ENCODE data around the gene BAZ1B.

BAZ1B gene

DNA sequence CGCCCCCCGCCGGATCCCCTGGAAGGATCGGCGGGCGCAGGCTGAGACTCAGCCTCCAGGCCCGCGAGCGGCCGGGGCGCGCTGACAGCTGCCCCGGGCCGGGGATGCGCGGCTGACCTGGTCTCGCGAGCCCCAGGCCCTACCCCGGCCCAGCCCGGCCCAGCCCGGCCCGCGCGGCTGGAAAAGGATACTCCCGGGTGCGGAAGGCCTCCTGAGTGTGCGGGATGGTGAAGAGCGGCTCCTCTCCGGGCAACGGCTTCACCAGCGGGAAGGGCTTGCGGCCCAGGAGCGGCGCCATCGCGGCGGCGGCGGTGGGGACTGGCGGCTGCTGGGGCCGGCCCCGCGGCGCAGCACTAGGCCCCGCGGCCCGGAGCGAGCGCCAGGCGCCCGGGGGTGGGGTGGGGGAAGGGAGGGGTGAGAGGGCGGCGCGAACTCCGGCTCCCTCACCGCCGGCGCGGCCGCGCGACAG, 423 bp downstream of the BAZ1B start:
- H3K4me2 ChIP-seq (ENCODE audit: low read depth, low read length, poor library complexity, severe bottlenecking): peak overlapping the region; percentile 93

GRCh38 chr7:73520673-73521635, 1.1 kb downstream of the BAZ1B start:
- Histone ChIP-seq H3K4me3 (ENCODE audit: low read length, poor library complexity, severe bottlenecking) (peak overlapping the region; percentile 84), H3K36me3 (ENCODE audit: insufficient read depth, low read length) (peaks cover 6% of the 10 kb centered on the region; the same call in 1 of the 2 replicates), H3K9me3 (ENCODE audit: insufficient read depth, low read depth, low read length) (no peaks in the 10 kb centered on the region), H2AFZ (ENCODE audit: low read length) (no peak overlapping the region), H3K9me2 (replicated peaks; ENCODE audit: low read depth, low read length) (no peaks in the 10 kb centered on the region), H3K9ac (ENCODE audit: low read depth, low read length, poor library complexity, severe bottlenecking) (peak overlapping the region; percentile 85), H3K79me2 (ENCODE audit: insufficient read depth, low read length) (peaks cover 77% of the 10 kb centered on the region), H3K4me1 (ENCODE audit: insufficient read depth, low read length, poor library complexity, severe bottlenecking) (peaks cover 42% of the 10 kb centered on the region), H4K20me1 (ENCODE audit: insufficient read depth, low read length, poor library complexity, severe bottlenecking) (peaks cover 52% of the 10 kb centered on the region), H3K27me3 (ENCODE audit: insufficient read depth, low read length, poor library complexity, severe bottlenecking) (no peaks in the 10 kb centered on the region), H3F3A (ENCODE audit: low read depth) (peaks cover 7% of the 10 kb centered on the region), H3K4me2 (ENCODE audit: low read depth, low read length, poor library complexity, severe bottlenecking) (peak overlapping the region; percentile 93)
- TF ChIP-seq, protein P1, sequence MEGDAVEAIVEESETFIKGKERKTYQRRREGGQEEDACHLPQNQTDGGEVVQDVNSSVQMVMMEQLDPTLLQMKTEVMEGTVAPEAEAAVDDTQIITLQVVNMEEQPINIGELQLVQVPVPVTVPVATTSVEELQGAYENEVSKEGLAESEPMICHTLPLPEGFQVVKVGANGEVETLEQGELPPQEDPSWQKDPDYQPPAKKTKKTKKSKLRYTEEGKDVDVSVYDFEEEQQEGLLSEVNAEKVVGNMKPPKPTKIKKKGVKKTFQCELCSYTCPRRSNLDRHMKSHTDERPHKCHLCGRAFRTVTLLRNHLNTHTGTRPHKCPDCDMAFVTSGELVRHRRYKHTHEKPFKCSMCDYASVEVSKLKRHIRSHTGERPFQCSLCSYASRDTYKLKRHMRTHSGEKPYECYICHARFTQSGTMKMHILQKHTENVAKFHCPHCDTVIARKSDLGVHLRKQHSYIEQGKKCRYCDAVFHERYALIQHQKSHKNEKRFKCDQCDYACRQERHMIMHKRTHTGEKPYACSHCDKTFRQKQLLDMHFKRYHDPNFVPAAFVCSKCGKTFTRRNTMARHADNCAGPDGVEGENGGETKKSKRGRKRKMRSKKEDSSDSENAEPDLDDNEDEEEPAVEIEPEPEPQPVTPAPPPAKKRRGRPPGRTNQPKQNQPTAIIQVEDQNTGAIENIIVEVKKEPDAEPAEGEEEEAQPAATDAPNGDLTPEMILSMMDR (conservative IDR thresholded peaks at IDR 0.05; ENCODE audit: low read length): no peak
- no peak for TF ChIP-seq EZH2phosphoT487 (IDR thresholded peaks at IDR 0.05; ENCODE audit: borderline replicate concordance)

More for the DNA sequence above, 423 bp downstream of the BAZ1B start:
- 0 out of 2 replicates have a peak overlapping the region, but pooled peaks have one; percentile 72 for H2AFZ ChIP-seq (ENCODE audit: low read length)
- no peaks in the 10 kb centered on the region; the same call in 1 of the 2 replicates for H3K36me3 ChIP-seq (ENCODE audit: insufficient read depth, low read length)
- H3K9ac ChIP-seq (ENCODE audit: low read depth, low read length, poor library complexity, severe bottlenecking): peak overlapping the region; percentile 85
- H3K9me3 ChIP-seq (ENCODE audit: insufficient read depth, low read depth, low read length): no peaks in the 10 kb centered on the region
- H3F3A ChIP-seq (ENCODE audit: low read depth): peaks cover 7% of the 10 kb centered on the region
- H3K27me3 ChIP-seq (ENCODE audit: insufficient read depth, low read length, poor library complexity, severe bottlenecking): no peaks in the 10 kb centered on the region
- H3K9me2 ChIP-seq (replicated peaks; ENCODE audit: low read depth, low read length): no peaks in the 10 kb centered on the region
- peaks cover 70% of the 10 kb centered on the region for H3K79me2 ChIP-seq (ENCODE audit: insufficient read depth, low read length)
- peaks cover 45% of the 10 kb centered on the region for H4K20me1 ChIP-seq (ENCODE audit: insufficient read depth, low read length, poor library complexity, severe bottlenecking)
- TF ChIP-seq EZH2phosphoT487 (IDR thresholded peaks at IDR 0.05; ENCODE audit: borderline replicate concordance): no peak
- TF ChIP-seq, protein P1 (conservative IDR thresholded peaks at IDR 0.05; ENCODE audit: low read length): no peak
- H3K4me3 ChIP-seq (ENCODE audit: low read length, poor library complexity, severe bottlenecking): peak overlapping the region; percentile 84
- peaks cover 47% of the 10 kb centered on the region for H3K4me1 ChIP-seq (ENCODE audit: insufficient read depth, low read length, poor library complexity, severe bottlenecking)

DNA sequence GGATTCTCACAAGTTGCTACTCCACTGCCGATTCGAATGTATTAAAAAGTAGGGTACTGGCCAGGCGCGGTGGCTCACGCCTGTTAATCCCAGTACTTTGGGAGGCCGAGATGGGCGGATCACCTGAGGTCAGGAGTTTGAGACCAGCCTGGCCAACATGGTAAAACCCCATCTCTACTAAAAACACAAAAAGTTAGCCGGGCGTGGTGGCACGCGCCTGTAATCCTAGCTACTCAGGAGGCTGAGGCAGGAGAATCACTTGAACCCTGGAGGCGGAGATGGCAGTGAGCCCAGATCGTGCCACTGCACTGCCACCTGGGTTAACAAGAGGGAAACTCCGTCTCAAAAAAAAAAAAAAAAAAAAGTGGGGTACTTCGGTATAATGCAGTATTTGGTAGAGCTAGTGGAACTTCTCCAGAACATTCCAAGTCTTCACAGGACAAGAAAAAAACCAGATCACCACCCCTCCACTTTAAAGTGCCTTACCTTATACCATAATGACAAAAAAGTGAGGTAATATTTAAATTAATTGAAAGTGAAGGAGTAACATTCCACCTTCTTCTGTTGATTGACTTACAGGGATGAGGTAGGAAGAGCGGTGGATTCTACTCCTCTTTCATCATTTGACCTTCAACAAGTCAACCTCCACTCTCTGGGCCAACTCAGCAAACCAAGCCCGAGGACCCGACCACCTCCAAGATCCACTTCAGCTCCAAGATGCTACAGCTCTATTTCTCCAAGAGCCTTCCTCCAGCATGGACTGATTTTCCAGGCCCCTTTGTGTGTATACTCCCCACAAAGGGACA, 2.0 kb downstream of the BAZ1B start:
- Histone ChIP-seq H3K4me1 (ENCODE audit: insufficient read depth, low read length, poor library complexity, severe bottlenecking) (peaks cover 41% of the 10 kb centered on the region), H4K20me1 (ENCODE audit: insufficient read depth, low read length, poor library complexity, severe bottlenecking) (peaks cover 60% of the 10 kb centered on the region), H3K4me2 (ENCODE audit: low read depth, low read length, poor library complexity, severe bottlenecking) (peak overlapping the region; percentile 93), H3K27me3 (ENCODE audit: insufficient read depth, low read length, poor library complexity, severe bottlenecking) (no peaks in the 10 kb centered on the region), H3K36me3 (ENCODE audit: insufficient read depth, low read length) (peaks cover 14% of the 10 kb centered on the region; the same call in 1 of the 2 replicates), H3F3A (ENCODE audit: low read depth) (peaks cover 7% of the 10 kb centered on the region), H3K79me2 (ENCODE audit: insufficient read depth, low read length) (peaks cover 86% of the 10 kb centered on the region), H3K9me3 (ENCODE audit: insufficient read depth, low read depth, low read length) (no peaks in the 10 kb centered on the region), H2AFZ (ENCODE audit: low read length) (no peak overlapping the region), H3K9me2 (replicated peaks; ENCODE audit: low read depth, low read length) (no peaks in the 10 kb centered on the region), H3K4me3 (ENCODE audit: low read length, poor library complexity, severe bottlenecking) (peak overlapping the region; percentile 84), H3K9ac (ENCODE audit: low read depth, low read length, poor library complexity, severe bottlenecking) (peak overlapping the region; percentile 85)
- TF ChIP-seq, protein P1 (conservative IDR thresholded peaks at IDR 0.05; ENCODE audit: low read length): no peak; the same call in 1 of the 2 replicates
- TF ChIP-seq EZH2phosphoT487 (IDR thresholded peaks at IDR 0.05; ENCODE audit: borderline replicate concordance): no peak
